ENCODE data around the gene GNG2.

- TF ChIP-seq, protein P1, sequence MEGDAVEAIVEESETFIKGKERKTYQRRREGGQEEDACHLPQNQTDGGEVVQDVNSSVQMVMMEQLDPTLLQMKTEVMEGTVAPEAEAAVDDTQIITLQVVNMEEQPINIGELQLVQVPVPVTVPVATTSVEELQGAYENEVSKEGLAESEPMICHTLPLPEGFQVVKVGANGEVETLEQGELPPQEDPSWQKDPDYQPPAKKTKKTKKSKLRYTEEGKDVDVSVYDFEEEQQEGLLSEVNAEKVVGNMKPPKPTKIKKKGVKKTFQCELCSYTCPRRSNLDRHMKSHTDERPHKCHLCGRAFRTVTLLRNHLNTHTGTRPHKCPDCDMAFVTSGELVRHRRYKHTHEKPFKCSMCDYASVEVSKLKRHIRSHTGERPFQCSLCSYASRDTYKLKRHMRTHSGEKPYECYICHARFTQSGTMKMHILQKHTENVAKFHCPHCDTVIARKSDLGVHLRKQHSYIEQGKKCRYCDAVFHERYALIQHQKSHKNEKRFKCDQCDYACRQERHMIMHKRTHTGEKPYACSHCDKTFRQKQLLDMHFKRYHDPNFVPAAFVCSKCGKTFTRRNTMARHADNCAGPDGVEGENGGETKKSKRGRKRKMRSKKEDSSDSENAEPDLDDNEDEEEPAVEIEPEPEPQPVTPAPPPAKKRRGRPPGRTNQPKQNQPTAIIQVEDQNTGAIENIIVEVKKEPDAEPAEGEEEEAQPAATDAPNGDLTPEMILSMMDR (IDR thresholded peaks at IDR 0.05; ENCODE audit: low read length), result no peak
- TF ChIP-seq EZH2 (optimal IDR thresholded peaks at IDR 0.05; ENCODE audit: low read depth, low read length) (no peak), EZH2phosphoT487 (IDR thresholded peaks at IDR 0.05; ENCODE audit: low read length) (no peak)
Observed at GRCh38 chr14:51847489-51847796, 13.0 kb upstream of the GNG2 start.

Measured in MM.1S (cell line).